Measurements from ENCODE around the gene DYNLL1.
"Not testable (repeated sequence)": the region's sequence is repeated elsewhere in the genome, so short reads cannot be mapped to it uniquely, and the experiment has no call there.

DYNLL1 gene

GRCh38 chr12:120515496-120515895 lies 19.6 kb downstream of the DYNLL1 start:
- no peak for DNase-seq (ENCODE audit: low read depth in 2 of 2)

DNA sequence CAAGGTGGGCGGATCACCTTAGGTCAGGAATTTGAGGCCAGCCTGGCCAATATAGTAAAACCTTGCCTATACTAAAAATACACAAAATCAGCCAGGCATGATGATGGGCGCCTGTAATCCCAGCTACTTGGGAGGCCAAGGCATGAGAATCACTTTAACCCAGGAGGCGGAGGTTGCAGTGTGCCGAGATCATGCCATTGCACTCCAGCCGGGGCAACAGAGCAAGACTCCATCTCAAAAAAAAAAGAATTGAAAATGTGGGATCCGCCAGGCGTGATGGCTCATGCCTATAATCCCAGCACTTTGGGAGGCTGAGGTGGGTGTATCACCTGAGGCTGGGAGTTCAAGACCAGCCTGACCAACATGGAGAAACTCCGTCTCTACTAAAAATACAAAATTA lies 23.4 kb downstream of the DYNLL1 start:
- DNase-seq (ENCODE audit: low read depth in 2 of 2): not testable (repeated sequence)

- no peak for DNase-seq (ENCODE audit: low read depth in 2 of 2)
These were observed 26.7 kb downstream of the DYNLL1 start for GRCh38 chr12:120522568-120522967.

- peak; percentile 63 to 64 for DNase-seq (ENCODE audit: low read depth in 2 of 2)
These were observed 33.1 kb downstream of the DYNLL1 start, which contains the start of gene COQ5 for GRCh38 chr12:120528861-120529525. Gene COQ5, minus strand, starts transcription at chr12:120529158. Its CDS starts 17 bp downstream, at chr12:120529141.

DNA sequence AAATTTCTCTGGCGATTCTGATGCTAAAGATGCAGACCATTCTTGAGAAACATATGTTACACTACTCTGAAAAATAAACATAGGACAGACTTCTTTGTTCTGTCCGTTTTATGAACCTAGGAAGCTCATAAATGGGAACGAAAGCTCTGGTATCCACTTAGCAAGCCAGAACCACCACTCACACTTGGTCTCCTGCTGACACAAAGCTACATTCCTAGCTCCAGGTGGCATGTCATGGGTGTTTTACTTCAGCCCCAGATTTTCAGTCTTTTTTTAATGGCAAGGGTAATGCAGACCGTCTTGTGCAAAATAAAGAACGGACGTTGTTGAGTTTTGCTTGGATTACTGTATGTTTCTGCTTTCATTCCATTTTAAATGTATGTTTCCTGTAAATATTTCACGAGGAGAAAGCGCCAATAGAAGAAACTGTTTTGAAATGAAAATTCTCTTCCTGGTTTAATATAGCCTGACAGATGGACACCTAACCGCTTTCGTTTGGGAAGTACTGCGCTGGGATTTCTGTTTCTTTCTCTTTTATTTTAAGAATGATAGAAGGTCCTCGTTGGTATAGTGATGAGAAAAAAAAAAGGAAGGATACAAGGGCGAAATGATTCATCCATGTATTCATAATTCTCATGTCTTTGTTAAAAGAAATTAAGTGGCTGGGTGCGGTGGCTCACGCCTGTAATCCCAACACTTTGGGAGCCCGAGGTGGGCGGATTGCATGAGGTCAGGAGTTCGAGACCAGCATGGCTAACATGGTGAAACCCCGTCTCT lies 33.9 kb downstream of the DYNLL1 start:
- no peak for DNase-seq (ENCODE audit: low read depth in 2 of 2)

DNA sequence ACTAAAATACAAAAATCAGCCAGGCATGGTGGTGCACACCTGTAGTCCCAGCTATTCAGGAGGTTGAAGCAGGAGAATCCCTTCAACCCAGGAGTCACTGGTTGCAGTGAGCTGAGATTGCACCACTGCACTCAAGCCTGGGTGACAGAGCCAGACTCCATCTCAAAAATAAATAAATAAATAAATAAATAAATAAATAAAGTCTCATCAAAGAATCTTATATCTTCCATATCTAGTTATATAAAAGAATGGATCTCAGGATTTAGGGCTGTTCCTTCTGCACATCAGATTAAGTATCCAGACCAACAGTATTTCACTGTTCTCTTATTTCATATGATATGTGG lies 34.5 kb downstream of the DYNLL1 start:
- not testable (repeated sequence) for DNase-seq (ENCODE audit: low read depth in 2 of 2)

DNA sequence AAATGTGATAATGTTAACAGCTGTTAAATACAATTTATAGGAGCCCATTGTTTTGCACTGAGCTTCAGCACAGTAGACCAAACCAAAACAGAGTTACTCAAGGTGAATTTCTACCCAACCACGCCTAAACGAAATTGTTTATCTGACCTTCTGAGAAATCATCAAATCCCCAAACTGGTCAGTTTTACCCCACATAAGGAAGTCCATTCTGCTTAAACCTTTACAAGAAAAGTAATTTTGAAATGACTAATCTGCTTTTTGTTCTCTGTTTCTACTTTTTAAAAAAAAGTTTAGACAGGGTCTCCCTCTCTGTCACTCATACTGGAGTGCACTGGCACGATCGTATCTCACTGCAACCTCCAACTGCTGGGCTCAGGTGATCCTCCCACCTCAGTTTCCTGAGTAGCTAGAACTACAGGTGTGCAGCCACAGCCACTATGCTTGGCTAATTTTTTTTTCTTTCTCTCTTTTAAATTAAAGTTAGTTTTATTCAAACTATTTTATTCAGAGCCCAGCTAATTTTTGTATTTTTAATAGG lies 36.9 kb downstream of the DYNLL1 start:
- no peak for DNase-seq (ENCODE audit: low read depth in 2 of 2)

- DNase-seq (ENCODE audit: low read depth in 2 of 2): peak; percentile 72
These were observed 38.3 kb downstream of the DYNLL1 start, which contains the start of gene RNF10 for GRCh38 chr12:120534203-120534702. Gene RNF10, plus strand, starts transcription at chr12:120534356. Its CDS starts 456 bp downstream, at chr12:120534812.

DNA sequence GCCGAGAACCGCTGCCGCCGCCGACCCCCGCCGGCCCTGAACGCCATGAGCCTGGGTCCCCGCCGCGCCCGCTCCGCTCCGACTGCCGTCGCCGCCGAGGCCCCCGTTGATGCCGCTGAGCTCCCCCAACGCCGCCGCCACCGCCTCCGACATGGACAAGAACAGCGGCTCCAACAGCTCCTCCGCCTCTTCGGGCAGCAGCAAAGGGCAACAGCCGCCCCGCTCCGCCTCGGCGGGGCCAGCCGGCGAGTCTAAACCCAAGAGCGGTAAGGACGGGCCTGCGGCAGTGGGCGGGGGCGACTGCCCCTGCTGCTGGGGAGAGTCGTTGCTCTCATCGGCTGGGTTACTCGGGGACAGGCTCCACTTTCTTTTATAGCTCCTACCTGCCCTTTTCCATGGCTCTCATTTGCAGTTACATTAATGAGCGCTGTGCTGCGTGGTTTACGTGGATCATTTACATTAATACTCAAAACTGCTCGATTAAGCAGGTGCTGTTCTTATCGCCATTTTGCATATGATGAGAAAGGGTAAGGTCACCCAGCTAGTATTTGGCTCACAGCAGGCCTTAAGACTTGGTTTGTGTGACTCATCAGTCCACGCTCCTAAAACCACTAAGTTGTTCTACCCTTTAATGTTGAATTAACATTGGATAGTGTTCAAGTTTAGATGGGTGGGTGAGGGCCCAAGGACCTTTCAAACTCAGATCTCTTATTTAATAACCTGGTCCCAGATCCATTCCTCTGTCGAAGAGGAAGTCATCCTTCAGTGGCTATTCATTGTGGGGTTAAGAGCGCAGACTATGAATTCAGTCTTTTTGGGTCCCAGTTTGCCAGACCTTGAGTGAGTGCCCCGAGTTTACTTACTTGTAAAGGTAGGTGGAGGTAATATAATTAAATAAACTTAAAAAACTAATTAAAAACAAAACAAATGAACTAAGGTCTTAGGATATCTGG lies 39.1 kb downstream of the DYNLL1 start:
- DNase-seq (ENCODE audit: low read depth in 2 of 2): no peak

- DNase-seq (ENCODE audit: low read depth in 2 of 2): no peak
These were observed 40.3 kb downstream of the DYNLL1 start for GRCh38 chr12:120536064-120536791.

DNA sequence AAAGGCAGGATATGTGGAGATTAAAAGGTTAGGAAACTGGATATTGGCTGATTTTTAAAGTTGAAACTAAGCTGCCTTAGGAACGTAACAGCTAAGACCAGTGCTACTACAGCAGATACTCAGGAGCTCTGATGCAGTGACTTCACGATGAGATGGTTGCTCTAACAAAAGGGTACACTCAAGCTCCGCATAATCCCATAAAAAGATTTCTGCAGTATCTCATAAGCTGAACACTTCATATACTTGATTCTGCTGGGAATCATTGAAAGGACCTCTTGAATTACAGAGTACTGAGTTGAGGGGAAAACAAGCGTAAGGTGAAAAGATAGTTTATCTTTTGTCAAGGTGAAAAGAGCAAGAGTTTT lies 41.9 kb downstream of the DYNLL1 start:
- DNase-seq (ENCODE audit: low read depth in 2 of 2): no peak

DNA sequence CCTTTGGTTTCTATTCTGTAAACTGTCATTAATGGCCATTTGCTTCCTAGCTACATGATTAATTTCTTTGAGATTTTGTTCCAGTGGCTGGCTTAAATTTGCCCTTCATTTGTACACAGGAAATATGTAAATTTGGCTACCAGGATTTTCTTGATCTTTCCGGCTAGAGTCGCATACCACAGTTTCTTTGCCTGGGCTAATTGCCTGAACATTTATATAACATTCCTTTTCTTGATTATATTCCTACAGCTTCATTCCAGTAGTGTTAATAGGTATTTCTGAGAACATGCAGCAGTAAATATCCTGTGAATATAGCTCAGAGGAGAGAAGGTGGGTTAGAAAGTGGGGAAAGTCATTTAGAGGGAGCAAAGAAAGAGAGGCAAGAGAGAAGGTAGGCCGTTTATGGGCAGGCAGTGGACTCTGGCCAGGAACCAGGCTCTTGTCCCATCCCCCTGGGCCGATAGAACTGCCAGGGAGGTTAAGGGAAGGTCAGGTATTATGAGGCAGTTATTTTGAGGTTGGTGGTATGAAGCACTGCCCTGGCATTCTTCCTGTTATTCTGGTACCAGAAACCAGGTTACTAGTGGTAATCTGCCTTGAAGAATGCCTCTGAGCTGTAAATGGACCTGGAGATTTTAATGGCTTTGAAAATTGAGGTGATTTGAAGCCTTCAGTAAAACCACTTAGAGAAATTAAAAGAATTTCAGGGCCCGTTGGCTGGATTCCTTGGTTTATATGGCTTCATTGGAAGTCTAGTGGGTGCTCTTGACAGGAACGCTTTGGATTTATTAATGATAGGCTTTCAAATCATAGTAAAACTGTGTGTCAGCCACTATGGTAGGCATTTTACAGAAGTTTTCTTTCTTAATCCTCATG lies 42.6 kb downstream of the DYNLL1 start:
- no peak for DNase-seq (ENCODE audit: low read depth in 2 of 2)

DNA sequence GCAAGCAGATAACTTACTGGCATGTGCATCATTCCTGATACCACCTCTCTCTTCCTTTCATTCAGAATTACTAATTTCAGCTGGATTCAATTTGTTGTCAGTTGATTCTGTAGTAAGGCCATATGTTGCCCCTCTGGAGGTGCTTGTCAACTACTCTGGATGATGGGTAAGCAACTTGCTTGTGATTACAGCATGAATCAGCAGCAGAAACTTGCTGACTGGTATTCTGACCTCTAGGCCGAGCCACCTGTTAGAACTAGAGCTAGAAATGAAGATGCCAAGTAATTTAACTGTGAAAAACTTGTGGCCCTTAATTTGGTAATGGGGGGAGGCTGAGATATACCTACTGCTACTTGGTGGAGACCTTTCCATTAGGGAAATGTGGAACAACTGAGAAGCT lies 43.4 kb downstream of the DYNLL1 start:
- no peak for DNase-seq (ENCODE audit: low read depth in 2 of 2)

- DNase-seq (ENCODE audit: low read depth in 2 of 2): no peak
These were observed 44.5 kb downstream of the DYNLL1 start for GRCh38 chr12:120540445-120540844.

DNA sequence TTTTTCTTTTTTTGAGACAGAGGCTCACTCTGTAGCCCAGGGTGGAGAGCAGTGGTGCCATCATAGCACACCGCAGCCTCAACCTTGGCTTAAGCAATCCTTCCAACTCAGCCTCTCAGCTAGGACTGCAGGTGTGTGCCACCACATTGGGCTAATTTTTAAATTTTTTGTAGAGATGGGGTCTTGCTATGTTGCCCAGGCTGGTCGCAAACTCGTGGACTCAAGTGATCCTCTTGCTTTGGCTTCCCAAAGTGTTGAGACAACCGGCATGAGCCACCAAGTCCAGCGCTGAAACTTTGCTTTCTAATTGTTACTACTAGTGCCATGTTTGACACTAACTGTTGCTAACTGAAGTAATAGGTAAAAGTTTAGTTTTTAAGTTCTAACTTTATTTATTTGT lies 46.3 kb downstream of the DYNLL1 start:
- DNase-seq (ENCODE audit: low read depth in 2 of 2): no peak

- no peak for DNase-seq (ENCODE audit: low read depth in 2 of 2)
These were observed 48.8 kb downstream of the DYNLL1 start for GRCh38 chr12:120544691-120545090.

GRCh38 chr12:120546050-120546386 lies 50.1 kb downstream of the DYNLL1 start:
- no peak for DNase-seq (ENCODE audit: low read depth in 2 of 2)

All from fibroblast of skin of left biceps (primary cell).